ENCODE measurements around the gene RARS2. TPM values are rescaled to one million over a fixed set of nuclear protein-coding genes. Genes with fewer than 3 reads are reported as not detected.

RARS2 gene, protein sequence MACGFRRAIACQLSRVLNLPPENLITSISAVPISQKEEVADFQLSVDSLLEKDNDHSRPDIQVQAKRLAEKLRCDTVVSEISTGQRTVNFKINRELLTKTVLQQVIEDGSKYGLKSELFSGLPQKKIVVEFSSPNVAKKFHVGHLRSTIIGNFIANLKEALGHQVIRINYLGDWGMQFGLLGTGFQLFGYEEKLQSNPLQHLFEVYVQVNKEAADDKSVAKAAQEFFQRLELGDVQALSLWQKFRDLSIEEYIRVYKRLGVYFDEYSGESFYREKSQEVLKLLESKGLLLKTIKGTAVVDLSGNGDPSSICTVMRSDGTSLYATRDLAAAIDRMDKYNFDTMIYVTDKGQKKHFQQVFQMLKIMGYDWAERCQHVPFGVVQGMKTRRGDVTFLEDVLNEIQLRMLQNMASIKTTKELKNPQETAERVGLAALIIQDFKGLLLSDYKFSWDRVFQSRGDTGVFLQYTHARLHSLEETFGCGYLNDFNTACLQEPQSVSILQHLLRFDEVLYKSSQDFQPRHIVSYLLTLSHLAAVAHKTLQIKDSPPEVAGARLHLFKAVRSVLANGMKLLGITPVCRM
- polyA plus RNA-seq: 73.9 TPM
- long read RNA-seq, donor 1, partial matches to known transcripts: 13 of 16 reads
- long read RNA-seq, donor 1, other reads (novel, unspliced or antisense): 0 of 16 reads
- long read RNA-seq, donor 2, transcript RARS2-201 (20 exons, 1,818 nt): major isoform, 9 of 56 reads
- long read RNA-seq, donor 2, partial matches to known transcripts: 42 of 56 reads
- long read RNA-seq, donor 2, other reads (novel, unspliced or antisense): 5 of 56 reads
- long read RNA-seq, donor 3, transcript RARS2-201 (20 exons, 1,818 nt): major isoform, 16 of 129 reads
- long read RNA-seq, donor 3, partial matches to known transcripts: 94 of 129 reads
- long read RNA-seq, donor 3, other reads (novel, unspliced or antisense): 19 of 129 reads
- long read RNA-seq, donor 4: 0 reads
- long read RNA-seq, donor 5, partial matches to known transcripts: 5 of 7 reads
- long read RNA-seq, donor 5, other reads (novel, unspliced or antisense): 0 of 7 reads
- long read RNA-seq, donor 6, partial matches to known transcripts: 17 of 21 reads
- long read RNA-seq, donor 6, other reads (novel, unspliced or antisense): 0 of 21 reads
- long read RNA-seq, donor 7, partial matches to known transcripts: 0 of 4 reads
- long read RNA-seq, donor 7, other reads (novel, unspliced or antisense): 0 of 4 reads
- long read RNA-seq, donor 8, transcript RARS2-201 (20 exons, 1,818 nt): major isoform, 7 of 47 reads
- long read RNA-seq, donor 8, partial matches to known transcripts: 34 of 47 reads
- long read RNA-seq, donor 8, other reads (novel, unspliced or antisense): 6 of 47 reads
- long read RNA-seq, donor 9, partial matches to known transcripts: 10 of 19 reads
- long read RNA-seq, donor 9, other reads (novel, unspliced or antisense): 5 of 19 reads
- long read RNA-seq, donor 10, transcript RARS2-201 (20 exons, 1,818 nt): major isoform, 6 of 37 reads
- long read RNA-seq, donor 10, partial matches to known transcripts: 17 of 37 reads
- long read RNA-seq, donor 10, other reads (novel, unspliced or antisense): 13 of 37 reads
- long read RNA-seq, donor 11, transcript RARS2-201 (20 exons, 1,818 nt): major isoform, 5 of 10 reads
- long read RNA-seq, donor 11, partial matches to known transcripts: 5 of 10 reads
- long read RNA-seq, donor 11, other reads (novel, unspliced or antisense): 0 of 10 reads

- peak within 1 kb of the TSS; percentile 85 for H3K27ac ChIP-seq (ENCODE audit: low read length)
- peak within 1 kb of the TSS; percentile 78 for H3K4me3 ChIP-seq (ENCODE audit: low read length)
- H3K4me1 ChIP-seq (ENCODE audit: control insufficient read depth, insufficient read depth, low read length): peaks cover 11% of the 10 kb centered on the region
- no peaks in the 10 kb centered on the region for H3K27me3 ChIP-seq (ENCODE audit: control insufficient read depth, insufficient read depth, low read length)
- H3K36me3 ChIP-seq (ENCODE audit: control insufficient read depth, insufficient read depth, low read length): peaks cover 3% of the 10 kb centered on the region
- H3K9me3 ChIP-seq (ENCODE audit: control insufficient read depth, low read depth, low read length): no peaks in the 10 kb centered on the region
- no CpG with 5 or more reads among the region's 49 CpGs for WGBS (ENCODE audit: insufficient coverage, low lambda C conversion rate)
- DNase-seq: peak; percentile 95 to 97
These were observed at the start of gene RARS2, which contains the start of gene ORC3 for GRCh38 chr6:87589693-87590416. Gene RARS2, minus strand, starts transcription at chr6:87589987. Its CDS starts 30 bp downstream, at chr6:87589957. Gene ORC3, plus strand, starts transcription at chr6:87590135. Its CDS starts 34 bp downstream, at chr6:87590169.

DNA sequence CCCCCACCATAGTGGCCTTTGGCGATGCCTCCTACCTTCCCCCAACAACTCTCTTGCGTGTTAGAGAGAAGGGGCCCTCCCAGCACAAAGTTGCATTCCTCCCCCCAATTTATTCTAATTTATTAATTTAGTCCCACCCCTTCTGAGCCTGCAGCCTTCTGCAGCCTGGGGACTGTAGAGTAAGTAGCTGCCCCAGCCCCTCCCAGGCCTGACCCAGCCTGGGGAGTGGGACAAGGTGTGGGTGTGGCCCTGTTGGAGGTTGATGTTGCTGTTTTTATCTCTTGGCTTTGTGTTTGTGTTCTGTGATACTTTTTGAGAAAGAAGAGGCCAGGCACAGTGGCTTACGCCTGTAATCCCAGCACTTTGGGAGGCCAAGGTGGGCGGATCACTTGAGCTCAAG, 49.6 kb upstream of the RARS2 start:
- Histone ChIP-seq H3K4me1 (ENCODE audit: control insufficient read depth, insufficient read depth, low read length) (no peaks in the 10 kb centered on the region), H3K9me3 (ENCODE audit: control insufficient read depth, low read depth, low read length) (no peaks in the 10 kb centered on the region), H3K4me3 (ENCODE audit: low read length) (no peak overlapping the region), H3K27me3 (ENCODE audit: control insufficient read depth, insufficient read depth, low read length) (no peaks in the 10 kb centered on the region), H3K27ac (ENCODE audit: low read length) (no peak overlapping the region), H3K36me3 (ENCODE audit: control insufficient read depth, insufficient read depth, low read length) (peaks cover 17% of the 10 kb centered on the region)
- no CpG with 5 or more reads among the region's 4 CpGs for WGBS (ENCODE audit: insufficient coverage, low lambda C conversion rate)
- no peak for DNase-seq

GRCh38 chr6:87637106-87637505, 47.3 kb upstream of the RARS2 start:
- Histone ChIP-seq H3K4me3 (ENCODE audit: low read length) (no peak overlapping the region), H3K27me3 (ENCODE audit: control insufficient read depth, insufficient read depth, low read length) (no peaks in the 10 kb centered on the region), H3K9me3 (ENCODE audit: control insufficient read depth, low read depth, low read length) (no peaks in the 10 kb centered on the region), H3K36me3 (ENCODE audit: control insufficient read depth, insufficient read depth, low read length) (peaks cover 20% of the 10 kb centered on the region), H3K27ac (ENCODE audit: low read length) (no peak overlapping the region), H3K4me1 (ENCODE audit: control insufficient read depth, insufficient read depth, low read length) (no peaks in the 10 kb centered on the region)
- 100% methylated on average over 1 of the region's 1 CpG for WGBS (ENCODE audit: insufficient coverage, low lambda C conversion rate)
- no peak for DNase-seq

- no peaks in the 10 kb centered on the region for H3K9me3 ChIP-seq (ENCODE audit: control insufficient read depth, low read depth, low read length)
- H3K27me3 ChIP-seq (ENCODE audit: control insufficient read depth, insufficient read depth, low read length): no peaks in the 10 kb centered on the region
- no peak overlapping the region for H3K27ac ChIP-seq (ENCODE audit: low read length)
- peaks cover 17% of the 10 kb centered on the region for H3K36me3 ChIP-seq (ENCODE audit: control insufficient read depth, insufficient read depth, low read length)
- no peak for DNase-seq
- H3K4me1 ChIP-seq (ENCODE audit: control insufficient read depth, insufficient read depth, low read length): no peaks in the 10 kb centered on the region
- no peak overlapping the region for H3K4me3 ChIP-seq (ENCODE audit: low read length)
- 88% methylated on average over 1 of the region's 1 CpG for WGBS (ENCODE audit: insufficient coverage, low lambda C conversion rate)
These were observed 46.5 kb upstream of the RARS2 start for GRCh38 chr6:87636315-87636714.

DNA sequence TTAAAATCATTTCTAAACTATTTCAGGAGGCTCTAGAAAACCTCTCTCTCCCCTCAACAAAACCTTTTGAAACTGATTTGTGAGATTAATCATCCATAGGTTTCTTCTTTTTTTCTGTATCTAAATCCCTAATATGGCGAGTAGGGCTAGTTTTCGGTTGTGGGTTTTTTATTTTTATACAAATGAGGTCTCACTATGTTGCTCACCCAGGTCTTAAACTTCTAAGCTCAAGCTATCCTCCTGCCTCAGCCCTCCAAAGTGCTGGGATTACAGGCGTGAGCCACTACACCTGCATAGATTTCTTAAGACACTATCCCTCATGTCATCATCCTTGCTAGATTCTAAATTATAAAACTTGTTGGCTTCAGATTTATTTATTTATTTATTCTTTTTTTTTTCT, 44.1 kb upstream of the RARS2 start:
- peaks cover 12% of the 10 kb centered on the region for H3K36me3 ChIP-seq (ENCODE audit: control insufficient read depth, insufficient read depth, low read length)
- H3K4me3 ChIP-seq (ENCODE audit: low read length): no peak overlapping the region
- no CpG with 5 or more reads among the region's 3 CpGs for WGBS (ENCODE audit: insufficient coverage, low lambda C conversion rate)
- DNase-seq: no peak
- H3K9me3 ChIP-seq (ENCODE audit: control insufficient read depth, low read depth, low read length): no peaks in the 10 kb centered on the region
- peaks cover 9% of the 10 kb centered on the region for H3K4me1 ChIP-seq (ENCODE audit: control insufficient read depth, insufficient read depth, low read length)
- H3K27ac ChIP-seq (ENCODE audit: low read length): no peak overlapping the region
- H3K27me3 ChIP-seq (ENCODE audit: control insufficient read depth, insufficient read depth, low read length): no peaks in the 10 kb centered on the region

- Histone ChIP-seq H3K36me3 (ENCODE audit: control insufficient read depth, insufficient read depth, low read length) (peaks cover 5% of the 10 kb centered on the region), H3K4me1 (ENCODE audit: control insufficient read depth, insufficient read depth, low read length) (peaks cover 13% of the 10 kb centered on the region), H3K27me3 (ENCODE audit: control insufficient read depth, insufficient read depth, low read length) (no peaks in the 10 kb centered on the region), H3K9me3 (ENCODE audit: control insufficient read depth, low read depth, low read length) (no peaks in the 10 kb centered on the region), H3K27ac (ENCODE audit: low read length) (no peak overlapping the region), H3K4me3 (ENCODE audit: low read length) (no peak overlapping the region)
- no CpG with 5 or more reads among the region's 1 CpG for WGBS (ENCODE audit: insufficient coverage, low lambda C conversion rate)
- DNase-seq: no peak
These were observed 41.0 kb upstream of the RARS2 start for GRCh38 chr6:87630746-87631145.

DNA sequence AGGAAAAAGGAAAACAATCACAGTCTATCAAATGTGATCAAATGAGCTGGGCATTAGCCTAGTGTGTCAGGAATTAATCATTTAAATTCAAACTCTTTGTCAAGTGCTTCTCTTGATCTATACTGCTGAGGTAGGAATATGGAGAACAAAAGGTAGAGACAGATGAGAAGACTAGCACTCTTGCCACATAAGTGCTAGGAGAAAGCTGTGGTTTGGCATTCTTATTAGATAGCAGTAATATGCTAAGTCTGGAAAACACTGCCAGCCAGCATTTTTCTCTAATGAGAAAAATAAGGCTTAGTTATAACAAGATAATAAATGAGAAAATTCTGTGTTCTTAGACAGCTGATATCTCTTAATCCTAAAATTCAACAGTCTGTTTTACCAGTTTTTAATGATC, 39.1 kb upstream of the RARS2 start:
- H3K4me1 ChIP-seq (ENCODE audit: control insufficient read depth, insufficient read depth, low read length): peaks cover 13% of the 10 kb centered on the region

DNA sequence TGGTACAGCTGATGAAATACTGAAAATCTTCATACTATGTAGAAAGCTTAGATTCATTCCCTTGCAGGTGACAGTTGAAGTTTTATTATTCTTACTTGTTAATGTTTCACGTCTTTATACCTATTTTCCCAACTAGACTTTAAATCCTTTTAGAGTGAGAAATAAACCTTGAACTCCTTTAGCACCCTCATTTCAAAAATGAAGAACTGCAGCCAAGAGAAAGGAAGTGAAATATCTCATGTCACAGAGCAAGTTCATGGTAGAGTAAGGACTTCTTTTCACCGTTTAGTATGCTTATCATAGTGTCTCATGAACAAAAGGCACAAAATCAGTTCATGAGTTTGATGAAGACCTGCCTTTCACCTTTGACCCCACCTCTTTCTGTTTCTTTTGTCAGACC, 38.6 kb upstream of the RARS2 start:
- Histone ChIP-seq H3K9me3 (ENCODE audit: control insufficient read depth, low read depth, low read length) (no peaks in the 10 kb centered on the region), H3K27ac (ENCODE audit: low read length) (peak overlapping the region; percentile 77), H3K36me3 (ENCODE audit: control insufficient read depth, insufficient read depth, low read length) (peaks cover 4% of the 10 kb centered on the region), H3K27me3 (ENCODE audit: control insufficient read depth, insufficient read depth, low read length) (no peaks in the 10 kb centered on the region), H3K4me3 (ENCODE audit: low read length) (no peak overlapping the region), H3K4me1 (ENCODE audit: control insufficient read depth, insufficient read depth, low read length) (peaks cover 13% of the 10 kb centered on the region)
- WGBS (ENCODE audit: insufficient coverage, low lambda C conversion rate): 18% methylated on average over 1 of the region's 2 CpGs
- peak; percentile 29 to 83 for DNase-seq

More for the DNA sequence above, 39.1 kb upstream of the RARS2 start:
- Histone ChIP-seq H3K9me3 (ENCODE audit: control insufficient read depth, low read depth, low read length) (no peaks in the 10 kb centered on the region), H3K27ac (ENCODE audit: low read length) (peak overlapping the region; percentile 77), H3K36me3 (ENCODE audit: control insufficient read depth, insufficient read depth, low read length) (peaks cover 3% of the 10 kb centered on the region), H3K27me3 (ENCODE audit: control insufficient read depth, insufficient read depth, low read length) (no peaks in the 10 kb centered on the region), H3K4me3 (ENCODE audit: low read length) (no peak overlapping the region)
- peak in 1 of 2 donors; percentile 10 for DNase-seq

GRCh38 chr6:87623248-87623647, 33.5 kb upstream of the RARS2 start:
- H3K4me1 ChIP-seq (ENCODE audit: control insufficient read depth, insufficient read depth, low read length): no peaks in the 10 kb centered on the region
- H3K36me3 ChIP-seq (ENCODE audit: control insufficient read depth, insufficient read depth, low read length): peaks cover 15% of the 10 kb centered on the region
- DNase-seq: no peak
- no peaks in the 10 kb centered on the region for H3K9me3 ChIP-seq (ENCODE audit: control insufficient read depth, low read depth, low read length)
- H3K4me3 ChIP-seq (ENCODE audit: low read length): no peak overlapping the region
- WGBS (ENCODE audit: insufficient coverage, low lambda C conversion rate): no CpG with 5 or more reads among the region's 3 CpGs
- no peak overlapping the region for H3K27ac ChIP-seq (ENCODE audit: low read length)
- no peaks in the 10 kb centered on the region for H3K27me3 ChIP-seq (ENCODE audit: control insufficient read depth, insufficient read depth, low read length)
